K562 (cell line): ENCODE measurements around the gene CRCP. TPM values are rescaled to one million over a fixed set of nuclear protein-coding genes. Genes with fewer than 3 reads are reported as not detected.

Experiments used
- BRF1 ChIP-seq: IDR thresholded peaks from 3 replicates; pipeline ENCODE4 v1.6.1; 2011; ENCODE audit warnings: borderline replicate concordance, mild to moderate bottlenecking; ENCODE audit not compliant: insufficient read length; ENCODE audit errors: extremely low read depth
- HDAC8 ChIP-seq: fragments of 450-650 bp; IDR thresholded peaks from 2 replicates; pipeline ENCODE4 v1.6.1; 2016; ENCODE audit warnings: mild to moderate bottlenecking, missing genetic modification characterization, moderate library complexity, missing compliant biosample characterization
- MAFK ChIP-seq: IDR thresholded peaks from 2 replicates; pipeline ENCODE4 v1.6.1; 2011; ENCODE audit warnings: low read length, improper control_type of control experiment
- MED1 ChIP-seq: sonication (generic); formaldehyde crosslinking; IDR thresholded peaks from 2 replicates; pipeline ENCODE4 v1.8.1; 2023; ENCODE audit warnings: missing genetic modification reagents, borderline replicate concordance
- MTA1 ChIP-seq: fragments of 450-650 bp; IDR thresholded peaks from 2 replicates; pipeline ENCODE4 v1.6.1; 2017; ENCODE audit warnings: borderline replicate concordance
- NFXL1 ChIP-seq: fragments of 450-650 bp; formaldehyde crosslinking; IDR thresholded peaks from 2 replicates; pipeline ENCODE4 v1.4.0; 2021; ENCODE audit warnings: mild to moderate bottlenecking
- NR3C1 ChIP-seq: sonication (generic); formaldehyde crosslinking; IDR thresholded peaks from 2 replicates; pipeline ENCODE4 v1.8.1; 2022; ENCODE audit warnings: missing genetic modification reagents
- STAT5B ChIP-seq: fragments of 250-450 bp; sonication (Bioruptor Pico); IDR thresholded peaks from 2 replicates; pipeline ENCODE4 v1.8.0; 2021; ENCODE audit warnings: mild to moderate bottlenecking, inconsistent platforms
- TBP ChIP-seq: optimal IDR thresholded peaks from 2 replicates; pipeline ENCODE3; 2011; ENCODE audit warnings: low read depth, low read length, improper control_type of control experiment
- ZC3H8 ChIP-seq: fragments of 450-650 bp; IDR thresholded peaks from 2 replicates; pipeline ENCODE4 v1.6.1; 2017
- ZNF121 ChIP-seq: sonication (generic); formaldehyde crosslinking; conservative IDR thresholded peaks from 2 replicates; pipeline ENCODE4 v1.8.0; 2022; ENCODE audit warnings: missing genetic modification reagents
- ZNF133 ChIP-seq: fragments of 250-450 bp; sonication (Bioruptor Pico); IDR thresholded peaks from 2 replicates; pipeline ENCODE4 v1.4.0; 2020; ENCODE audit warnings: mild to moderate bottlenecking
- ZNF212 ChIP-seq: fragments of 450-650 bp; formaldehyde crosslinking; IDR thresholded peaks from 2 replicates; pipeline ENCODE4 v1.4.0; 2020; ENCODE audit warnings: mild to moderate bottlenecking
- polyA plus RNA-seq, 8 experiments: library from polyadenylated mRNA; depleted of rRNA in 4 of 8; stranded (reverse) in 5 of 8; unstranded in 3 of 8; fragments of >200 nt; fragmentation: Nextera tagmentation in 2 of 8; fragmentation: Illumina TruSeq in 1 of 8; extraction: Ambion mirVana in 2 of 8; extraction: Trizol in 1 of 8; gene quantifications; 2 replicates each; pipeline versions ENCODE4 v1.2.1 to v1.2.3, GENCODE V29; 2011 to 2014; ENCODE audit warnings: inconsistent platforms in 1 of 8, missing spikeins in 1 of 8
- total RNA-seq, 7 experiments: library from RNA; depleted of rRNA in 6 of 7; stranded (reverse); fragments of >200 nt in 6 of 7; fragmentation: Illumina TruSeq in 2 of 7; extraction: Trizol in 2 of 7; gene quantifications; 2 replicates each; pipeline versions ENCODE4 v1.2.1 to v1.2.3, GENCODE V29; 2011 to 2021; ENCODE audit warnings: low replicate concordance in 1 of 7
- TF ChIP-seq, protein P1 (sequence below): fragments of 250-450 bp; sonication (Bioruptor Pico); IDR thresholded peaks from 2 replicates; pipeline ENCODE4 v1.6.1; 2021; ENCODE audit warnings: mild to moderate bottlenecking
- TF ChIP-seq, protein P2 (sequence below), 2 experiments: fragments of 450-650 bp in 1 of 2; sonication (generic) in 1 of 2; formaldehyde crosslinking; conservative IDR thresholded peaks; 2 replicates each; pipeline versions ENCODE4 v1.4.0 to v1.8.1; 2020 to 2022; ENCODE audit warnings: mild to moderate bottlenecking in 1 of 2, missing genetic modification reagents in 1 of 2
- TF ChIP-seq, protein P3 (sequence below): sonication (generic); formaldehyde crosslinking; IDR thresholded peaks from 2 replicates; pipeline ENCODE4 v1.8.0; 2023; ENCODE audit warnings: mild to moderate bottlenecking, missing genetic modification reagents
- TF ChIP-seq, protein P4 (sequence below), 3 experiments: fragments of 200-800 bp in 1 of 3; fragments of 250-450 bp in 1 of 3; fragments of 450-650 bp in 1 of 3; sonication (Bioruptor Pico) in 1 of 3; sonication (Bioruptor generic) in 1 of 3; formaldehyde crosslinking in 1 of 3; IDR thresholded peaks; 2 replicates each; pipeline versions ENCODE4 v1.6.1 to v1.8.0; 2016 to 2022; ENCODE audit warnings: mild to moderate bottlenecking in 2 of 3, missing genetic modification characterization in 2 of 3, missing compliant biosample characterization in 1 of 3, moderate library complexity in 1 of 3
- TF ChIP-seq, protein P5 (sequence below): fragments of 250-450 bp; sonication (Bioruptor Pico); IDR thresholded peaks from 2 replicates; pipeline ENCODE4 v1.8.0; 2022; ENCODE audit warnings: moderate library complexity, mild to moderate bottlenecking, inconsistent platforms

CRCP gene
- total and polyA plus RNA-seq, 9 of the 15 experiments (the other 6 are each of a cell fraction or from before 2014, with no cell fraction given): 22.1 to 58.3 (median 43.4) TPM

DNA sequence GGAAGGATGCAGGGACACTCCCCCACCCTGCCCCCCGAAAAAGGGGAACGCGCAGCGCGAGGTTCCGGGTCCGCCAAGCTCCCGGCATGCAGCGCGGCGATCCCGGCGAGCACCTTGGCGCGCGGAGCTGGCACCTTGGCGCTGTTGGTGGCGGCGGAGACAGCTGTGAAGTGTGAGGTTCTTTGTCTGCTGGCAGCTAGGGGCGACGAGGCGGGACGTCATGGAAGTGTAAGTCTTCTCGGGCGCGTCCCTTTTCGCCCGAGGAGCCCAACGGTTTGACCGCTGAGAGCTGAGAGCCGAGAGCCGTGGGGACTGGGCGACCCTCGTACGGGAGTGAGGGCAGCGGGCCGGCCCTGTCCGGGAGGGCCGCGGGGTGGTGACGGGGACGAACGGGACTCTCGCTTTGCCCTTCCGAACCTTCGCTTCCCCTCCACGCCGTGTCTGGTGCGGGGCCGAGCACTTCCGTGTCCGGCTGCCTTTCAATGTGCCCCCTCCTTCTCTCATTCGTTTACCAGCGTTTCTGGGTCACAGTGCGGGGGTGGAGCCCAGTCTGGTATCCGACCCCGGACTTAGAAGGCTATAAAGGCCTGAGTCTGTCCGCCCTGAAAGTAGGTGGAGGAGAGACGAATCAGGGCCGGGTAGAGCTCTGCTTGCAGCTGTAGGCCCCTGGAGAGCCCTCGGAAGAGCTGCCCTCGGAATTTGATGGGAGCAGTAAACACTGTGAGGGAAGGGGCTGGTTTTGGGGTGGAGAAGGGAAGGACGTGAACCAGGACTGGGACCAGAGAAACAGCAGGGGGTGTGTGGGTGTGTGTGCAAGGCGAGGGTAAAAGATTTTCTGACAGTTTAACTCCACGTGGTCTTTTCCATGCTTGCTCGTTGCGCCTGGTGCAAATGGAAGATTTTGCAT is at the start of gene CRCP (continued):
- TF ChIP-seq STAT5B (CRISPR knock-in tag): no peak
- TF ChIP-seq, protein P1, sequence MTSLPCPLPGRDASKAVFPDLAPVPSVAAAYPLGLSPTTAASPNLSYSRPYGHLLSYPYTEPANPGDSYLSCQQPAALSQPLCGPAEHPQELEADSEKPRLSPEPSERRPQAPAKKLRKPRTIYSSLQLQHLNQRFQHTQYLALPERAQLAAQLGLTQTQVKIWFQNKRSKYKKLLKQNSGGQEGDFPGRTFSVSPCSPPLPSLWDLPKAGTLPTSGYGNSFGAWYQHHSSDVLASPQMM: no peak
- no peak for TF ChIP-seq ZC3H8
- TF ChIP-seq MTA1: no peak
- TF ChIP-seq, protein P2, sequence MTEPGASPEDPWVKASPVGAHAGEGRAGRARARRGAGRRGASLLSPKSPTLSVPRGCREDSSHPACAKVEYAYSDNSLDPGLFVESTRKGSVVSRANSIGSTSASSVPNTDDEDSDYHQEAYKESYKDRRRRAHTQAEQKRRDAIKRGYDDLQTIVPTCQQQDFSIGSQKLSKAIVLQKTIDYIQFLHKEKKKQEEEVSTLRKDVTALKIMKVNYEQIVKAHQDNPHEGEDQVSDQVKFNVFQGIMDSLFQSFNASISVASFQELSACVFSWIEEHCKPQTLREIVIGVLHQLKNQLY (CRISPR knock-in tag; conservative IDR thresholded peaks at IDR 0.05): no peak
- no peak for TF ChIP-seq BRF1
- TF ChIP-seq HDAC8 (tag): peak; percentile 65; the same call in 1 of the 2 replicates
- 0 out of 2 replicates have a peak, but pooled peaks have one; percentile 24 for TF ChIP-seq NR3C1 (CRISPR knock-in tag)
- TF ChIP-seq NFXL1 (CRISPR knock-in tag): no peak
- no peak for TF ChIP-seq ZNF212 (CRISPR knock-in tag)
- TF ChIP-seq TBP: peak; percentile 62
- no peak for TF ChIP-seq ZNF121
- TF ChIP-seq MAFK: 0 out of 2 replicates have a peak, but pooled peaks have one; percentile 3
- TF ChIP-seq, protein P3, sequence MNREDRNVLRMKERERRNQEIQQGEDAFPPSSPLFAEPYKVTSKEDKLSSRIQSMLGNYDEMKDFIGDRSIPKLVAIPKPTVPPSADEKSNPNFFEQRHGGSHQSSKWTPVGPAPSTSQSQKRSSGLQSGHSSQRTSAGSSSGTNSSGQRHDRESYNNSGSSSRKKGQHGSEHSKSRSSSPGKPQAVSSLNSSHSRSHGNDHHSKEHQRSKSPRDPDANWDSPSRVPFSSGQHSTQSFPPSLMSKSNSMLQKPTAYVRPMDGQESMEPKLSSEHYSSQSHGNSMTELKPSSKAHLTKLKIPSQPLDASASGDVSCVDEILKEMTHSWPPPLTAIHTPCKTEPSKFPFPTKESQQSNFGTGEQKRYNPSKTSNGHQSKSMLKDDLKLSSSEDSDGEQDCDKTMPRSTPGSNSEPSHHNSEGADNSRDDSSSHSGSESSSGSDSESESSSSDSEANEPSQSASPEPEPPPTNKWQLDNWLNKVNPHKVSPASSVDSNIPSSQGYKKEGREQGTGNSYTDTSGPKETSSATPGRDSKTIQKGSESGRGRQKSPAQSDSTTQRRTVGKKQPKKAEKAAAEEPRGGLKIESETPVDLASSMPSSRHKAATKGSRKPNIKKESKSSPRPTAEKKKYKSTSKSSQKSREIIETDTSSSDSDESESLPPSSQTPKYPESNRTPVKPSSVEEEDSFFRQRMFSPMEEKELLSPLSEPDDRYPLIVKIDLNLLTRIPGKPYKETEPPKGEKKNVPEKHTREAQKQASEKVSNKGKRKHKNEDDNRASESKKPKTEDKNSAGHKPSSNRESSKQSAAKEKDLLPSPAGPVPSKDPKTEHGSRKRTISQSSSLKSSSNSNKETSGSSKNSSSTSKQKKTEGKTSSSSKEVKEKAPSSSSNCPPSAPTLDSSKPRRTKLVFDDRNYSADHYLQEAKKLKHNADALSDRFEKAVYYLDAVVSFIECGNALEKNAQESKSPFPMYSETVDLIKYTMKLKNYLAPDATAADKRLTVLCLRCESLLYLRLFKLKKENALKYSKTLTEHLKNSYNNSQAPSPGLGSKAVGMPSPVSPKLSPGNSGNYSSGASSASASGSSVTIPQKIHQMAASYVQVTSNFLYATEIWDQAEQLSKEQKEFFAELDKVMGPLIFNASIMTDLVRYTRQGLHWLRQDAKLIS (CRISPR knock-in tag): peak; percentile 83; the same call in 1 of the 2 replicates
- no peak for TF ChIP-seq ZNF133 (CRISPR knock-in tag)
- TF ChIP-seq, protein P4, sequence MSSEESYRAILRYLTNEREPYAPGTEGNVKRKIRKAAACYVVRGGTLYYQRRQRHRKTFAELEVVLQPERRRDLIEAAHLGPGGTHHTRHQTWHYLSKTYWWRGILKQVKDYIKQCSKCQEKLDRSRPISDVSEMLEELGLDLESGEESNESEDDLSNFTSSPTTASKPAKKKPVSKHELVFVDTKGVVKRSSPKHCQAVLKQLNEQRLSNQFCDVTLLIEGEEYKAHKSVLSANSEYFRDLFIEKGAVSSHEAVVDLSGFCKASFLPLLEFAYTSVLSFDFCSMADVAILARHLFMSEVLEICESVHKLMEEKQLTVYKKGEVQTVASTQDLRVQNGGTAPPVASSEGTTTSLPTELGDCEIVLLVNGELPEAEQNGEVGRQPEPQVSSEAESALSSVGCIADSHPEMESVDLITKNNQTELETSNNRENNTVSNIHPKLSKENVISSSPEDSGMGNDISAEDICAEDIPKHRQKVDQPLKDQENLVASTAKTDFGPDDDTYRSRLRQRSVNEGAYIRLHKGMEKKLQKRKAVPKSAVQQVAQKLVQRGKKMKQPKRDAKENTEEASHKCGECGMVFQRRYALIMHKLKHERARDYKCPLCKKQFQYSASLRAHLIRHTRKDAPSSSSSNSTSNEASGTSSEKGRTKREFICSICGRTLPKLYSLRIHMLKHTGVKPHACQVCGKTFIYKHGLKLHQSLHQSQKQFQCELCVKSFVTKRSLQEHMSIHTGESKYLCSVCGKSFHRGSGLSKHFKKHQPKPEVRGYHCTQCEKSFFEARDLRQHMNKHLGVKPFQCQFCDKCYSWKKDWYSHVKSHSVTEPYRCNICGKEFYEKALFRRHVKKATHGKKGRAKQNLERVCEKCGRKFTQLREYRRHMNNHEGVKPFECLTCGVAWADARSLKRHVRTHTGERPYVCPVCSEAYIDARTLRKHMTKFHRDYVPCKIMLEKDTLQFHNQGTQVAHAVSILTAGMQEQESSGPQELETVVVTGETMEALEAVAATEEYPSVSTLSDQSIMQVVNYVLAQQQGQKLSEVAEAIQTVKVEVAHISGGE (CRISPR knock-in tag; IDR thresholded peaks at IDR 0.05): peak in 2 of 3 experiments; percentile 56 to 87; a peak in 4 of 6 replicates
- no peak for TF ChIP-seq MED1 (CRISPR knock-in tag)
- TF ChIP-seq, protein P5, sequence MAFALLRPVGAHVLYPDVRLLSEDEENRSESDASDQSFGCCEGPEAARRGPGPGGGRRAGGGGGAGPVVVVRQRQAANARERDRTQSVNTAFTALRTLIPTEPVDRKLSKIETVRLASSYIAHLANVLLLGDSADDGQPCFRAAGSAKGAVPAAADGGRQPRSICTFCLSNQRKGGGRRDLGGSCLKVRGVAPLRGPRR (CRISPR knock-in tag): no peak
